ENCODE measurements around the gene ZNF627.
"Not testable (repeated sequence)": the region's sequence is repeated elsewhere in the genome, so short reads cannot be mapped to it uniquely, and the experiment has no call there.

The ZNF627 gene

DNA sequence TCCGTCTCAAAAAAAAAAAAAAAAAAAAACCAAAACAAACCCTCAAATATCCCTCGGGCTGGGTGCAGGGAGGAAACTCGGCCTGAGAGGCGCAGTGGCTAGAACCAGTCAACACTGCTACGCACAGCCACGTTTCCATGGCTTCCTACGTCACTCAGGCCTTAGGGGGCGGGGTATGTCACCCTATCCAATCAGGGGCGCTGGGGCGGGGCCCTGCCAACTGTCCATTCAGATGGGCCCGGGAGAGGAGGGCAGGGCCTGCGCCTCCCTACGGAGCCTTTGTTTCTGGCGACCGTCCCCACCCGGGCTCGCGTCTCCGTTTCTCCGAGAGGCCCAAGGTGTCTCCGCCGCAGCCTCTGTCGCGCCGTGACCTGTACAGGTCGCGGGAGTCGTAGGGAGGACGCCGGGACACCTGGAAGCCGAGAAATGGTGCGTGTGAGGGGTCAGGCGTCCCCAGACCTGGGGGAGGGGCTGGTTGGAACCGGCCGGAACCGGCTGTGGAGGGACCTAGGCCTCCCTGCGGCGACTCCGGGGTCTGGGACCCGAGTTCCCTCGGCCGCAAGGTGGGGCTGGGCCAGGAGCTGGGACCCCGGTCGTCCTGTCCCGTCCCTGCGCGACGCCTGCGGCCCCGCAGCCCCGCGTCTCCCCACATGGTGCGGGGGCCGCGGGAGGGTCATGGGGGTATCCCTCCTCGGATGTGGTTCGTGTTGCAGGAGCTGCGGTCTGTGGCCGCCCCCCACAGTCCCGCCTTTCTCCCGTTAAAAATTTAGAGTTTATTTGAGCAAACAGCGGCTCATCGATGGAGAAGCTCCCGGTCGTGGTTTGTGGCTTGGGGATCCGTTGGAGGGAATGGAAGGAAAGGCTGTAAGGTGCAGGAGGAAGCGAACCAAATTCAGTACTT lies at the start of gene ZNF627:
Gene ZNF627 (plus strand): TSS at position 282 of the 901 bp plus-strand sequence. CDS start 145 bp downstream, at position 427.
- DNase-seq (ENCODE audit: low read depth, low spot score), result peak; percentile 99

DNA sequence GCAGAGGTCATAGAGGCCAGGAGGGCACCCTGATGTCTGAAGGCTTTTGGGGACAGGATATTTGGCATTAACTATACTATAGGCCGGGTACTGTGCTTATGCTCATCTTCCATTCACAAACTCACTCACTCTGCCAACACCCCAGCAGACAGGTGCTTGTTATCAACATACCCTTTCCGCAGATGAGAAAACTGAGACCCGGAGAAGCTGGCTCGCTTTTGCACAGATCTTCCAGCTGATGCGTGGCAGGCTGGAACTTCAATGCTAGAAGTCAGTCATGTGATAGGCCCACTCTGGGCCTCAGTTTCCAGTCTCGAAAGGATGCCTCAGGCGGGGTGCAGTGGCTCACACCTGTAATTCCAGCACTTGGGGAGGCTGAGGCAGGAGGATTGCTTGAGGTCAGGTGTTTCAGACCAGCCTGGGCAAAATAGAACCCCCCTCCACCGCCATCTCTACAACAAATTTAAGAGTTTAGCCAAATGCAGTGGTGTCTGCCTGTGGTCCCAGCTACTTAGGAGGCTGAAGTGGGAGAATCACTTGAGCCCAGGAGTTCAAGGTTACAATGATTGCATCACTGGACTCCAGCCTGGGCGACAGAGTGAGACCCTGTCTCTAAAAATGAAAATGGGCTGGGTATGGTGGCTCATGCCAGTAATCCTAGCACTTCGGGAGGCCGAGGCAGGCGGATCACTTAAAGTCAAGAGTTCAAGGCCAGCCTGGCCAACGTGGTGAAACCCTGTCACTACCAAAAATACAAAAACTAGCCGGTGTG lies 49.2 kb upstream of the ZNF627 start:
- DNase-seq (ENCODE audit: low read depth, low spot score), result no peak

DNA sequence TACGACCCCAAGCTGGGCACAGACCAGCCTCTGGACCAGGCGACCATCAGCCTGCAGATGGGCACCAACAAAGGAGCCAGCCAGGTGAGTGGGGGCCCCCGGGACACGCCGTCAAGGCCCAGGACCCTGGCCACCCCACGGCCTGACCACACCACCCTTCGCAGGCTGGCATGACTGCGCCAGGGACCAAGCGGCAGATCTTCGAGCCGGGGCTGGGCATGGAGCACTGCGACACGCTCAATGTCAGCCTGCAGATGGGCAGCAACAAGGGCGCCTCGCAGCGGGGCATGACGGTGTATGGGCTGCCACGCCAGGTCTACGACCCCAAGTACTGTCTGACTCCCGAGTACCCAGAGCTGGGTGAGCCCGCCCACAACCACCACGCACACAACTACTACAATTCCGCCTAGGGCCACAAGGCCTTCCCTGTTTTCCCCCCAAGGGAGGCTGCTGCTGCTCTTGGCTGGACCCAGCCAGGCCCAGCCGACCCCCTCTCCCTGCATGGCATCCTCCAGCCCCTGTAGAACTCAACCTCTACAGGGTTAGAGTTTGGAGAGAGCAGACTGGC lies 47.8 kb upstream of the ZNF627 start:
- DNase-seq (ENCODE audit: low read depth, low spot score), result no peak

DNA sequence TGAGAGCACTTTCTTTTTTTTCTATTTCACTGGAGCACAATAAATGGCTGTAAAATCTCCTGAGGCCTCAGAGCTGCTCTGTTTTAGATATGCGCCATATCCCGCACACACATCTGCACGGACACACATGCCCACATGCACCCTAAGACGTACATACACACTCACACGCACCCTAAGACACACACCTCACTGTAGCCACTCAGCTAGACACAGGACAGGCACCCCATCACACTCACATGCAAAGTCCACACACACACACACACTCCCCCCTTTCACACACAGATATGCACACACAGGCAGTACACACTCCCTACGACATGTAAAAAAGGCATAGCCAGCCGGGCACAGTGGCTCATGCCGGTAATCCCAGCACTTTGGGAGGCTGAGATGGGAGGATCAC lies 47.0 kb upstream of the ZNF627 start:
- no peak for DNase-seq (ENCODE audit: low read depth, low spot score)

DNA sequence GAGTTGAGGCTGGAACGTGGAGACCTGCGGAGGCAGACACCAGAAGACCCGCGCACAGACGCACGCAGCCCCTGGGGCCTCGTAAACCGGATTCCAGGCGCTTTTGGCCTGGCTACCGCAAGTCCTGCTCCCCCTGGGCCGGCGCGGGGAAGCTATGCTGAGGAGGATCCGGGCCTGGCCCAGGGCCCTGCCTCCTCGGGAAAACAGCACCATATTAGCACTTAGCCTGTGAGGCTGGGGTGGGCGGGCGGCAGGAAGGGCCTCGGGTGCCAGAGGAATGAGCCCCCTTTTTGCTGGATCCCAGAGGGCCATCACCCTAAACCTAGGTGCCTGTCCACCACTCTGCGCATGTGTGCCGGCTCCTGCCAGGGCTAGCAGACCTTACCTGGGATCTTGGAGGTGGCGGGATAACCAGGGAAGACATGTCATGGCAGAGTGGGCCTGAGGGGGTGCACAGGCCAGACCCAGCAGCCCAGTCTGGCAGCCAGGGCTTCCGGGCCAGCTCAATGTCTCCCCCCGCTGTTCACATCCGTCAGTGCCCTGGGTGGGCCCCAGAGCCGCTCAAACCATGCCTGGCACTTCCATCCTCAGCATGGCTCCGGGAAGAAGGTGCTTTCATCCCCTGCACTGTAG lies 45.6 kb upstream of the ZNF627 start:
- peak; percentile 72 for DNase-seq (ENCODE audit: low read depth, low spot score)

DNA sequence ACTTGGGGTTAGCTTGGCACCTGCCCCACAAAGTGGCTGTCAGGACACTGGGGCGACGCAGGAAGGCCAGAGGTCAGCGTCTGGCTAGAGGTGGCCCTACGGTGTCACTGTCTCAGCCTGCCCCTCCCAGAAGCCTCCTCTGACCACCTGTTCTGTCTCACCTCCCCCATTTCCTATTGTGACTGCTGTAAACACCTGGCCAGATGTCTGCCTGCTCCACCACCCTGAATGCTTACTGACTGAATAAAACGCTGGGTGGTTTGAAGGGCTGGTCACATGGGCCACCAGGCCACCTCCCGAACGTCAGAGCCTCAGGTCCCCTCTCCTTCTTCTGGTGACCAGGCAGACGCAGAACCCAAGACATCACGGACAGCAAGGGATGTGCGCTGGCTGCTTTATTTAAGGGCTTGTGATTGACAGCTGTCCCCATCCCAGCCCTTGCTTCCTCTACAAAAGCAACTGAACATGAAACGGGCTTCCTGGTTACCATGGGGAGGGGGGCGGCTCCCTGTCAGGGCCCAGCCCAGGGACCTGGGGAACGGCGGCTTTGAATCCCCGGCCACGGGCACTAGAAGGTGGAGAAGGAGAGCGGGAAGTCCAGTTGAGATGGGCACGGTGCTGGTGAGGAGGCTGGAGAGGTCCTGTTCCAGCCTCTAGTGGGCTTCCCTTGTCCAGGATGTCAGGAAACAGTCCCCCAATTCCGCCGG lies 44.5 kb upstream of the ZNF627 start:
- no peak for DNase-seq (ENCODE audit: low read depth, low spot score)

DNA sequence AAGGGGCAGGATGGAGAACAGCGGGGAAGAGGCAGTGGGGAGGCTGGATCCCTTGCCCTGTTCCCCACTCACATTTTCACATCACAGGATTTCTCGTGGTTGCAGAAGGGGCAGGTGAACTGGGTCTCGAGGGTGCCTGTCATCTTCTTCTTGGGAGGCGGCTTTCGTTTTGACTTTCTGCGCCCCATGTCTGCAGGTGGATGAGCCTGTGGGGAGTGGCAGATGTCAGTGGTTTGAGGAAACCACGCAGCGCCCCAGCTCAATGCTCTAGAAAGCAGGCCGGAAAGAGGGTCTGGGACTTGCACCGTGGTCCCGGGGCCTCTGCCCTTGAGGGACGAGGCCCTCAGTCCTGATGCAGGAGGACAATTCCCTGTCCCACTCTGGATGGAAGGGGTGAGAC lies 43.1 kb upstream of the ZNF627 start:
- no peak for DNase-seq (ENCODE audit: low read depth, low spot score)

DNA sequence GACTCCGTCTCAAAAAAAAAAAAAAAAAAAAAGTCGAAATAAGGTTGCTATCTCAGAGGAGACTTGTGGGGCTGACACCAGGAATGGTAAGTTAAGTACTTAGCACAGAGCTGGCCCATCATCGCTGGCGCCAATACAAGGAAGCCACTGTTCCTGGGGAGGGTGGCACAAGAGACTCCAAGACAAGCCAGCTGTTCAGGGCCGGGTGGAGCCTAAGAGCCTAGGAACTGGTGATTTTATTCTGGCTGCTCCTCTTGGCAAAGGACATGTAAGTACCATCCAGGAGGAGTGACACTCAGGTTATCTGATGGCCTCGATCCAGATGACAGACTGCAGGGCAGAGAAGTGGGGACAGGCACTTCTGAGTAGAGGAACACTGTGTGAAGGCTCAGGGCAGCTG lies 42.0 kb upstream of the ZNF627 start:
- no peak for DNase-seq (ENCODE audit: low read depth, low spot score)

DNA sequence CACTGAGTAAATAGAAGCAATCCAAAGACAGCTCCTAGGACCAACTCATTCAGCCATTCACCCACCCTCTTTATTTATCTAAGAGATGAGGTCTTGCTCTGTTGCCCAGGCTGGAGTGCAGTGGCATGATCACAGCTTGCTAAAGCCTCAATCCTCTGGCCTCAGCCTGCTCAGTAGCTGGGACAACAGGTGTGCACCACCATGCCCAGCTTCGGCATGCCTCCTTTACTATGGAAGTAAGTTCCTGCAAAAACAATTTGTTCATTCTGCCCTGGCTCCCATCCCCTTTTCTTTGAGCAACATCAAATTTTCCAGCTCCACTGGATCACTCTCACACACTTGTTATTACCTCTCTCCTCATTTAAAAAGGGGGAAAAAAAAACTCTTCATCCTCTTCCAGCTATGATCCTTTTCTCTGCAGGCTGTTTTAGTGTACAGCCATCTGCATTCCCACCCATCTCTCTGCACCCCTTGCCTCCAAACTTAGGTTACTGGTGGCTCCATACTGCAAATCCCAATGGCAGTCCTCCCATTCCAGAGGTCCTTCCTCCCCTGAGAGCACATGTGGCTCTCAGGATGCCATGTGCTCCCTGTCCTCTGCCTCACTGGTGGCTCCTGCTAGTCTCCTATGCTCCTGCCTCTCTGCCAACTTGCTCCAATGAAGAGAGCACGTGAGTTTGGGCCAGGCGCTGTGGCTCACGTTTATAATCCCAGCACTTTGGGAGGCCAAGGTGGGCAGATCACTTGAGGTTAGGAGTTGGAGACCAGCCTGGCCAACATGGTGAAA lies 40.5 kb upstream of the ZNF627 start:
- DNase-seq (ENCODE audit: low read depth, low spot score), result no peak

DNA sequence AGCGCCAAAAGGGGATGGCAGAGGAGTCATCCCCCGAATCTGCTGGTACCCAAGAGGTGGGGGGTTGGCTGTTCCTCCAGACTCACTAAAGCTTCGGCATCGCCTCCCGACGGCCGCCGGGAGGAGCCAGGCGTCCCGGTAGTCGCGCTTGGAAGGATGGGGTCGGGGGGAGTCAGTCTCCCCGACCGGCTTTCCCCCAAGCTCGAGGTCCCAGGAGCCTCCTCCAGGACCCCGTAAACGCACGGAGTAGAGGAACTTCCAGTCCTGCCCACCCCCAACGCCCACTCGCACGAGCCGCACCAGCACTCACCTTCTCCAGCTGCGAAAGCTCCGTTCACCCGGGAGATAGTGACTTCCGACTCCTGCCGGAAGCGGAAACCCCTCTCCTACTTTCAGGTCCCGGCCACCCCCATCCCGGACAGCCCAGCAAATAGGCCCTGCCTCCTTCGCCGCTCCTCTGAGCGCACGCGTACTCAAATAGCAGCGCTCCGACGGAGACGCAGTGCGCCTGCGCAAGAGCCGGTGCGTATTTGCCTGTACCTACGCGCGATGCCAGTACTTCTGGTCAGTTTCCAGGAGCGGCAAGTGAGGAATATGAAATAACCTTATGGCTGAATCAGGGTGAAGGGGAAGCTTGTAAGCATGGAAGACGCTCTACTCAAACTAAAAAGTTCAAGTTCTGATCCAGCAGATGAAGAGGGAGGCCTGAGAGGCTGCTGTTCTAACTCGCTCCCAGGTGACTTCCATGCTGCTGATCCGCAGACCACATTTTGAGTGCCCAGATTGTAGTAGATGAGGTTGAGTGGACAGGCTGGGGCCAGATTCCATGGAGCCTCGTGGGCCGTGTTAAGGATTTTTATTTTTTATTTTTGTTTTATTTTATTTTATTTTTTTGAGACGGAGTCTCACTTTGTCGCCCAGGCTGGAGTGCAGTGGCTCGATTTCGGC lies 38.1 kb upstream of the ZNF627 start, which contains the start of gene ELOF1:
Gene ELOF1 (minus strand): TSS at position 350 of the 948 bp plus-strand sequence. CDS start 4,883 bp downstream, outside the sequence.
- DNase-seq (ENCODE audit: low read depth, low spot score), result peak; percentile 97

DNA sequence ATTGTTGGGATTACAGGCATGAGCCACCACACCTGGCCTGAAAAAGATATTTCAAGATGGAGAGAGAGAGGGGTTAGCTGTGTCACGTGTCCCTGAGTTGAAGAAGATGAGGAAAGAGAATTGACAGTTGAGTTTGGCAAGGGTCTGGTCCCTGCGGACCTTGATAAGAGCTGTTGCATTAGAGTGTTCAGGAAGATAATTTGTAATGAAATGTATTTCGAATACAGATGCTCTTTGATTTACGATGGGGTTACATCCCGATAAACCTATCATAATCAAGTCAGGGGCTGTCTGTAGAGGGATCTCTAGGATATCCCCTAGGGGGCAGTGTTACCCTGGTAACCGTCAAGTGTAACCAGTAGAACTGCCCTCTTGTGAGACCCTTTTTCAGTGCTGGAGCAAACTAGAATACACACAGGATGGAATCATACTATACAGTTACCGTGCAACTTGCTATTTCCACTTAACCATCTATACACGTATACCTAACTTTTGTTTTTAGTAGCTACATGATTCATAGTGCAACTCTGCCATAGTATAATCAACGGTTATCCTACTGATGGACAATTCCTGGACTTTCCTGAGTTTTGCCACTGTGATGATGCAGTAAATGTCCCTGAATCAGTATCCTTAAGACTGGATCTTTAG lies 36.8 kb upstream of the ZNF627 start:
- DNase-seq (ENCODE audit: low read depth, low spot score), result peak; percentile 51

DNA sequence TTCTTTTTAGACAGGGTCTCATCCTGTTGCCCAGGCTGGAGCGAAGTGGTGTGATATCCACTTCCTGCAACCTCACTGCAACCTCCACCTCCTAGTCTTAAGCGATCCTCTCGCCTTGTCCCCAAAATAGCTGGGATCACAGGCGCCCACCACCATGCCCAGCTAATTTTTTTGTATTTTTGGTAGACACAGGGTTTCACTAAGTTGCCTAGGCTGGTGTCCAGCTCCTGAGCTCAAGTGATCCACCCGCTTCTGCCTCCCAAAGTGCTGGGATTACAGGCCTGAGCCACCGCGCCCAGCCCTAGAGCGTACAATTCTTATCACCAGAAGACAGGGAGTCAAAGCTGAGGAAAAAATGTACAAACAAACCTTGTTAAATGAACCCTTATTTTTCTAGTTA lies 33.8 kb upstream of the ZNF627 start:
- no peak for DNase-seq (ENCODE audit: low read depth, low spot score)

DNA sequence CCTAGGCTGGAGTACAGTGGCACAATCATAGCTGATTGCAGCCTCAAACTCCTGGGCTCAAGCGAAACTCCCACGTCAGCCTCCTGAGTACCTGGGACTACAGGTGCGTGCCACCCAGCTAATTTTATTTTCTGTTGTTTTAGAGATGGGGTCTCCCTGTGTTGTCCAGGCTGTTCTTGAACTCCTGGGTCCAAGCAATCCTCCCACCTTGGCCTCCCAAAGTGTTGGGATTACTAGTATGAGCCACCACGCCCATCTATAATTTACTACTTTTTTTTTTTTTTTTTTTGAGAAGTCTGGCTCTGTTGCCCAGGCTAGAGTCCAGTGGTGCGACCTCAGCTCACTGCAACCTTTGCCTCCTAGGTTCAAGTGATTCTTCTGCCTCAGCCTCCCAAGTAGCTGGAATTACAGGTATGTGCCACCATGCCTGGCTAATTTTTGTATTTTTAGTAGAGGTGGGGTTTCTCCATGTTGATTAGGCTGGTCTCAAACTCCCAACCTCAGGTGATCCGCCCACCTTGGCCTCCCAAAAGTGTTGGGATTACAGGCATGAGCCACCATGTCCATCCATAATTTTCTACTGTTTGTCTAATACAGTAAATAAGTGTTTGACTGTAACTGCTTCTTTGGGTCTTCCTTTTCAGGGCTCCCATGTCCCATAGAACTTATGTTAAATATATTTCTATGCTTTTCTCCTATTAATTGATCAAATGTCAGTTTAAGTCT lies 33.0 kb upstream of the ZNF627 start:
- not testable (repeated sequence) for DNase-seq (ENCODE audit: low read depth, low spot score)

DNA sequence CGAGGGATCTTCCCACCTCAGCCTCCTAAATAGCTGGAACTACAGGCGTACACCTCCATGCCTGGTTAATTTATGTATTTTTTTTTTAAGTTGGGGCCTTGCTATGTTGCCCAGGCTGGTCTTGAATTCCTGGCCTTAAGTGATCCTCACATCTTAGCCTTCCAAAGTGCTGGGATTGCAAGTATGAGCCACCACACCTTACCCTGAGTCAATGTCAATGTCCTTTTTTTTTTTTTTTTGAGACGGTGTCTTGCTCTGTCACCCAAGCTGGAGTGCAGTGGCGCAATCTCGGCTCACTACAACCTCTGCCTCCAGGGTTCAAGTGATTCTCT lies 31.7 kb upstream of the ZNF627 start:
- not testable (repeated sequence) for DNase-seq (ENCODE audit: low read depth, low spot score)

DNA sequence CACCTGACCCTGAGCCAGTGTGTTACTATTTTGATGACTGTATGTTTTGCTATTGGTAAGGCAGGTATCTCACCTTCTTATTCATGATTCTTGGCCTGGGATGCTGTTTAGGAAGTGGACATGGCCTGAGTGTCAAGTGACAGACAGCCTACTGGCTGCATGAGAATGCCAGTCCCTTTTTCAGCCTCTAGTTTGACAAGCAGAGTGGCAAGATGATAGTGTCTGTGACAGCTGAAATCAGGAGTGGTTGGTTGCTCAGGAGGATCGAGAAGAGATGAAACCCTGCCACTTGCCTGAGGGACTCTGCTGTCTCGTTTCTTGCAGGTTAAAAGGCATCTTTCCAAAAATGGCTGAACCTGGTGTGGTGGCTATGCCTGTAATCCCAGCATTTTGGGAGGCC lies 31.1 kb upstream of the ZNF627 start:
- no peak for DNase-seq (ENCODE audit: low read depth, low spot score)

DNA sequence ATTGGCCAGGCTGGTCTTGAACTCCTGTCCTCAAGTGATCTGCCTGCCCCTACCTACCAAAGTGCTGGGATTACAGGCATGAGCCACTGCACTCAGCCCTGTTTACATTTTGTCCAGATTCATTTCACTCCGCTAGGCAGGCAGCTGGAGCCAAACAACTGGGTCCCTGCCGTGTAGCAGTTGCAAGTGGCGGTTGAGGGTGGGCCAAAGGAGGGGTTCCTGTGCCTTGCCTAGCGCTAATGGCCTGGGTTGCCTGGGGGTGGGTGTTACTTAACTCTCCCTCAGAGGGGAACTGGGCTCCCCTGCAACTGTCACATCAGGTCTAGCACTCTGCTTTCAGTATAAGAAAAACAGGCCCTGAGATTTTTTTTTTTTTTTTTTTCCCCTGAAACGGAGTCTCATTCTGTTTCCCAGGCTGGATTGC lies 27.2 kb upstream of the ZNF627 start:
- DNase-seq (ENCODE audit: low read depth, low spot score), result peak; percentile 30

DNA sequence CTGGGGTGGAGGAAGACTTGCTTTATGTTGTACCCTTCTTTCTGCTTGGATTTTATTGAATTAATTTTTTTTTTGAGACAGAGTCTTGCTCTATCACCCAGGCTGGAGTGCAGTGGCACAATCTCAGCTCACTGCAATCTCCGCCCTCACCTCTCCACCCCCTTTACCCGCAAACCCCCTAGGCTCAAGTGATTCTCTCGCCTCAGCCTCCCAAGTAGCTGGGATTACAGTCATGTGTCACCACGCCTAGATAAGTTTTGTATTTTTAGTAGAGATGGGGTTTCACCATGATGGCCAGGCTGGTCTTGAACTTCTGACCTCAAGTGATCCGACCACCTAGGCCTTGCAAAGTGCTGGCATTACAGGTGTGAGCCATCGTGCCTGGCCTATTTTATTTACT lies 23.9 kb upstream of the ZNF627 start:
- not testable (repeated sequence) for DNase-seq (ENCODE audit: low read depth, low spot score)

DNA sequence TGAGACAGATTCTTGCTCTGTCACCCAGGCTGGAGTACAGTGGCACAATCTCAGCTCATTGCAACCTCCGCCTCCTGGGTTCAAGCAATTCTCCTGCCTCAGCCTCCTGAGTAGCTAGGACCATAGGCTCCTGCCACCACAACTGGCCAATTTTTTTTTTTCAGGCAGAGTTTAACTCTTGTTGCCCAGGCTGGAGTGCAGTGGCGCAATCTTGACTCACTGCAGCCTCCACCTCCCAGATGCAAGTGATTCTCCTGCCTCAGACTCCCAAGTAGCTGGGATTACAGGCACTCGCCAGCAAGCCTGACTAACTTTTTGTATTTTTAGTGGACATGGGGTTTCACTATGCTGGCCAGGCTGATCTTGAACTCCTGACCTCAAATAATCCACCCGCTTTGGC lies 23.5 kb upstream of the ZNF627 start:
- DNase-seq (ENCODE audit: low read depth, low spot score), result not testable (repeated sequence)

All from ELF-1 (cell line).